ENCODE measurements around the gene ABI1.

GRCh38 chr10:26804418-26805393 lies 56.1 kb downstream of the ABI1 start:
- TF ChIP-seq POLR2A (IDR thresholded peaks at IDR 0.05) (no peak), CTCF (IDR thresholded peaks at IDR 0.05) (no peak)
